ENCODE data around the gene KRT6A. TPM values are rescaled to one million over a fixed set of nuclear protein-coding genes. Genes with fewer than 3 reads are reported as not detected.
A peak's percentile ranks its signal among the peaks of the same experiment; 100 is the strongest.

KRT6A gene
- total and polyA plus RNA-seq, 4 donors, result 0.02 to 0.05 TPM; not detected in 2

- H3K36me3 ChIP-seq (ENCODE audit: control insufficient read depth in 4 of 4, insufficient read depth in 3 of 4, low read depth in 1 of 4, low read length in 3 of 4), result no peaks in the 10 kb centered on the region
- WGBS, result 85% methylated on average over 4 of the region's 4 CpGs
- no peak for TF ChIP-seq NR2F2 (IDR thresholded peaks at IDR 0.05)
- TF ChIP-seq ZBTB33 (IDR thresholded peaks at IDR 0.05), result no peak
- TF ChIP-seq HNF4G (IDR thresholded peaks at IDR 0.05), result no peak
- no peak for TF ChIP-seq GABPA (IDR thresholded peaks at IDR 0.05 in 1 of 2, conservative IDR thresholded peaks at IDR 0.05 in 1 of 2)
- TF ChIP-seq RXRA (IDR thresholded peaks at IDR 0.05), result no peak
- no peak for TF ChIP-seq RAD21 (IDR thresholded peaks at IDR 0.05)
- no peak for TF ChIP-seq FOXA2 (IDR thresholded peaks at IDR 0.05)
- no peak for TF ChIP-seq MAX (IDR thresholded peaks at IDR 0.05)
- DNase-seq (ENCODE audit: low spot score), result no peak
- H3K4me3 ChIP-seq (ENCODE audit: low read depth in 1 of 3, low read length in 3 of 3), result no peak within 1 kb of the TSS
- no peaks in the 10 kb centered on the region for H3K9me3 ChIP-seq (ENCODE audit: control insufficient read depth in 4 of 4, low read length in 3 of 4)
- H3K4me1 ChIP-seq (ENCODE audit: control insufficient read depth in 4 of 4, insufficient read depth in 4 of 4, low read length in 3 of 4), result no peaks in the 10 kb centered on the region
- no peaks in the 10 kb centered on the region for H3K27me3 ChIP-seq (ENCODE audit: control insufficient read depth in 4 of 4, insufficient read depth in 4 of 4, low read length in 3 of 4)
- H3K9ac ChIP-seq (ENCODE audit: low read depth in 1 of 2, low read length in 2 of 2), result no peak within 1 kb of the TSS
- H3K27ac ChIP-seq (ENCODE audit: low read depth in 1 of 2, low read length in 2 of 2), result no peak within 1 kb of the TSS
Measured at GRCh38 chr12:52473768-52474167, 19.3 kb downstream of the KRT6A start, which contains the start of gene KRT6C. Gene KRT6C, minus strand, starts transcription at chr12:52473805. Its CDS starts 68 bp downstream, at chr12:52473737.

GRCh38 chr12:52469853-52470252 is 23.2 kb downstream of the KRT6A start:
- Histone ChIP-seq H3K36me3 (ENCODE audit: control insufficient read depth in 4 of 4, insufficient read depth in 3 of 4, low read depth in 1 of 4, low read length in 3 of 4) (no peaks in the 10 kb centered on the region), H3K4me1 (ENCODE audit: control insufficient read depth in 4 of 4, insufficient read depth in 4 of 4, low read length in 3 of 4) (no peaks in the 10 kb centered on the region), H3K4me3 (ENCODE audit: low read depth in 1 of 3, low read length in 3 of 3) (no peak overlapping the region), H3K27me3 (ENCODE audit: control insufficient read depth in 4 of 4, insufficient read depth in 4 of 4, low read length in 3 of 4) (no peaks in the 10 kb centered on the region), H3K9me3 (ENCODE audit: control insufficient read depth in 4 of 4, low read length in 3 of 4) (no peaks in the 10 kb centered on the region), H3K9ac (ENCODE audit: low read depth in 1 of 2, low read length in 2 of 2) (no peak overlapping the region), H3K27ac (ENCODE audit: low read depth in 1 of 2, low read length in 2 of 2) (no peak overlapping the region)
- no peak for DNase-seq (ENCODE audit: low spot score)
- TF ChIP-seq MAX (IDR thresholded peaks at IDR 0.05), result no peak
- no peak for TF ChIP-seq JUND (IDR thresholded peaks at IDR 0.05)
- peak; percentile 44 to 64 for TF ChIP-seq HNF4A (conservative IDR thresholded peaks at IDR 0.05)
- WGBS, result 44% methylated on average over 4 of the region's 4 CpGs

GRCh38 chr12:52464897-52465296 is 28.2 kb downstream of the KRT6A start:
- TF ChIP-seq EGR1 (IDR thresholded peaks at IDR 0.05; ENCODE audit: low read depth in 2 of 2) (no peak), RAD21 (IDR thresholded peaks at IDR 0.05) (no peak), MAX (IDR thresholded peaks at IDR 0.05) (no peak), JUND (IDR thresholded peaks at IDR 0.05) (no peak), YY1 (IDR thresholded peaks at IDR 0.05) (no peak), ATF3 (IDR thresholded peaks at IDR 0.05) (no peak), RXRA (IDR thresholded peaks at IDR 0.05) (no peak), FOXA2 (IDR thresholded peaks at IDR 0.05) (no peak), TAF1 (conservative IDR thresholded peaks at IDR 0.05) (no peak), SP1 (IDR thresholded peaks at IDR 0.05) (no peak)
- DNase-seq (ENCODE audit: low spot score), result no peak
- WGBS, result 70% methylated on average over 2 of the region's 2 CpGs

More at GRCh38 chr12:52464897-52465296, 28.2 kb downstream of the KRT6A start:
- Histone ChIP-seq H3K4me3 (ENCODE audit: low read depth in 1 of 3, low read length in 3 of 3) (no peak overlapping the region), H3K36me3 (ENCODE audit: control insufficient read depth in 4 of 4, insufficient read depth in 3 of 4, low read depth in 1 of 4, low read length in 3 of 4) (no peaks in the 10 kb centered on the region), H3K9ac (ENCODE audit: low read depth in 1 of 2, low read length in 2 of 2) (no peak overlapping the region), H3K9me3 (ENCODE audit: control insufficient read depth in 4 of 4, low read length in 3 of 4) (no peaks in the 10 kb centered on the region), H3K27ac (ENCODE audit: low read depth in 1 of 2, low read length in 2 of 2) (no peak overlapping the region), H3K4me1 (ENCODE audit: control insufficient read depth in 4 of 4, insufficient read depth in 4 of 4, low read length in 3 of 4) (no peaks in the 10 kb centered on the region), H3K27me3 (ENCODE audit: control insufficient read depth in 4 of 4, insufficient read depth in 4 of 4, low read length in 3 of 4) (peaks cover 0 to 4% (median 0%) of the 10 kb centered on the region in 4 donors)
